Astrocyte of the spinal cord (primary cell): ENCODE measurements around the gene AK9.
A peak's percentile ranks its signal among the peaks of the same experiment; 100 is the strongest.
"Not testable (repeated sequence)": the region's sequence is repeated elsewhere in the genome, so short reads cannot be mapped to it uniquely, and the experiment has no call there.

Source experiments
- DNase-seq: peaks from one replicate; pipeline ENCODE4 v3.0.0; 2011; ENCODE audit warnings: low read depth, low spot score
- H3K4me3 ChIP-seq: 2 replicates; pipeline ENCODE4 v1.5.1; 2011; ENCODE audit warnings: low read depth, mild to moderate bottlenecking, low read length, moderate library complexity
- in situ Hi-C: cut with HindIII; loops from 2 replicates; pipeline ENCODE4 v1.10.0; 2017; ENCODE audit warnings: low sequenced_read_pairs
- TF ChIP-seq, protein P1 (sequence below): IDR thresholded peaks from 2 replicates; pipeline ENCODE4 v1.5.1; 2012; ENCODE audit warnings: low read depth, mild to moderate bottlenecking, low read length, inconsistent platforms

AK9 gene

DNA sequence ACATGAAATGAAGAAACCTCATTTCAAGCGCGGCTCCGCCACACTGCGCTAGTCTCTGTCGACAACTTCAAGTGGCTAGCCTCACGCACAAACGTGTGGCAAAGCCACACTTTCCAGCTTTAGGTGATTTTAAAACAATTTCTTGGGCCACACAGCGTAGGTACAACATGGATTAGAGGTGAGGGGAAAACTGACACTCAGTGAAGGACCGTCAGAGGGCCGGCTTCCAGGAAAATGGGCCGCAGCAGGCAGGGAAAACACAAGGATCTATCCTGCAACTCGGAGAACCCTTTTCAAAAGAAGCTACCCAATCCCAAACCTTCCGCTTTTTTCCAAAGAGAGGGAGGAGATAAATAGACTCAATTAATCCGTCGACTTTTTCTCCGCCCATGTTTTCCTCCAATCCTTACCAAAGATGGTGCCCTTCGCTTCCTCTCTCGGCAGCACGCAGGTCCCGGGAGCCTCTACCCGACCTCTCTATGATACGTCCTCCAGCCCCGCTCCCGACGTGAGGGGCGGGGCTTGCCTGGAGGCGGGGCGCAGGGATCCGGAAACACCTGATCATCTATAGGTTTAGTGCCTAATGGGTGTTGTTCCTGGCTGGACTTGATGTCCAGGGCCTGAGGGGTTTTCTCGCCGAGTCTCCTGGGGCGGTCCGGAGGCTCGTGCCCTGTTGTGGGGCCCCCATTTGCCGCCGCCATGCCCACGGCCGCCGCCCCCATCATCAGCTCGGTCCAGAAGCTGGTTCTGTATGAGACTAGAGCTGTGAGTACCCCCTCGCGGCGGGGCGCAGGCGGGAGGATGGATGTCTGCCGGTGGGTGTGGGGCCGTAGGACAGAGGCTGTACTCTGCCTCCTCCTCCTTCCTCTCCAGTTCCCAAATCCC lies at the start of gene AK9, which contains the start of gene FIG4:
TSS of gene AK9 (minus strand) at position 466 of the 885 bp plus-strand sequence. CDS start 15,457 bp downstream, outside the sequence.
TSS of gene FIG4 (plus strand) at position 560 of the 885 bp plus-strand sequence. CDS start at position 700, 140 bp downstream.
- in situ Hi-C loops: no loop called here
- peak; percentile 93 for DNase-seq
- TF ChIP-seq, protein P1, sequence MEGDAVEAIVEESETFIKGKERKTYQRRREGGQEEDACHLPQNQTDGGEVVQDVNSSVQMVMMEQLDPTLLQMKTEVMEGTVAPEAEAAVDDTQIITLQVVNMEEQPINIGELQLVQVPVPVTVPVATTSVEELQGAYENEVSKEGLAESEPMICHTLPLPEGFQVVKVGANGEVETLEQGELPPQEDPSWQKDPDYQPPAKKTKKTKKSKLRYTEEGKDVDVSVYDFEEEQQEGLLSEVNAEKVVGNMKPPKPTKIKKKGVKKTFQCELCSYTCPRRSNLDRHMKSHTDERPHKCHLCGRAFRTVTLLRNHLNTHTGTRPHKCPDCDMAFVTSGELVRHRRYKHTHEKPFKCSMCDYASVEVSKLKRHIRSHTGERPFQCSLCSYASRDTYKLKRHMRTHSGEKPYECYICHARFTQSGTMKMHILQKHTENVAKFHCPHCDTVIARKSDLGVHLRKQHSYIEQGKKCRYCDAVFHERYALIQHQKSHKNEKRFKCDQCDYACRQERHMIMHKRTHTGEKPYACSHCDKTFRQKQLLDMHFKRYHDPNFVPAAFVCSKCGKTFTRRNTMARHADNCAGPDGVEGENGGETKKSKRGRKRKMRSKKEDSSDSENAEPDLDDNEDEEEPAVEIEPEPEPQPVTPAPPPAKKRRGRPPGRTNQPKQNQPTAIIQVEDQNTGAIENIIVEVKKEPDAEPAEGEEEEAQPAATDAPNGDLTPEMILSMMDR: peak; percentile 17
- peak within 1 kb of the TSS; percentile 83 for H3K4me3 ChIP-seq

DNA sequence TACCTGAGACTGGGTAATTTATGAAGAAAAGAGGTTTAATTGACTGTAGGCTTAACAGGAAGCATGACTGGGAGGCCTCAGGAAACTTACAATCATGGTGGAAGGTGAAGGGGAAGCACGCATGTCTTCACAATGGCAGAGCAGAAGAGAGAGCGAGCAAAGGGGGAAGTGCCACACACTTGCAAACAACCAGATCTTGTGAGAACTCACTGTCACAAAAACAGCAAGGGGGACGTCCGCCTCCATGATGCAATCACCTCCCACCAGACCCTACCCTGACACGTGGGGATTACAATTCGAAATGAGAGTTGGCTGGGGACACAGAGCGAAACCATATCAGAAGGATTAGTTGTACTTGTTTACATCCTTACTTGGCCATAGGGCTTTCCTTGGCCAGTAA lies 49.8 kb upstream of the AK9 start:
- no peak for DNase-seq
- in situ Hi-C loops: no loop called here
- H3K4me3 ChIP-seq: no peak overlapping the region
- TF ChIP-seq, protein P1: no peak

DNA sequence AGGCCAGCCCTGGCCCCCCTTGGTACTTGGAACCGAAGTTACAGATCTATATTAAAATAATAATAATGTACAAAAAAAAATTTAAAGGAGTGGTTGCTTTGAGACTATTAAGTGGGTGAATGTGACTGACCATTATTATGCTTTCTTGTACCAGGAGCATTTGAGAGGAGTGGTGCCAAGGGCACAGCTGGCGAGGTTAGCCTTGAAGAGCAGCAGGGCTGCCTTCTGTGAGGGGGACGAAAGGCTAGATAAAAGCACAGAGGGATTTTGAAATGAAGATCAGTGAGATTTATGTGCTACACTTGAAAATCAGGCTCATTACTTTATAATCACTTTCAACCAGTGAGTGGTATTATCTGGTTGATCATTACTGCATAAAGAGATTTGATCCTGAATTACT lies 48.7 kb upstream of the AK9 start:
- H3K4me3 ChIP-seq: no peak overlapping the region
- TF ChIP-seq, protein P1: no peak
- DNase-seq: no peak
- in situ Hi-C loops: no loop called here

DNA sequence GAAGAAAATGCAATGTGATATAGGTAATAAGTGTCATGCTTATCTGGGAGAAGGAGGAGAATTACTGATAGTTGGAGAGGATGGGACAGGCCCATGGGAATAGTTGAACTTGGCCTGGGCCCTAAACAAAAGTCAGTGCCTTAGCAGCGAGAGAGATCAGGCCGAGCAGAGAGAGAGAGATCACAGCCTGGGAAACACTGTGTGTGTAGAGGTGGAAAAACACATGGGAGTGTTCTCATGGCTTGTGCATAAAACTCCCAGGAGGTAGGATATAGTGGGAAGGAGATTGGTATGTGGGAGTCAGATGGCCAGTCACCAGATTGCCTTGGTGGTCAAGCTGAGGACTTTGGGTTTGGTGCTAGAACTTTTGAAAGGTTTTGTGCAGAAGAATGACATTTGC lies 47.7 kb upstream of the AK9 start:
- no peak for DNase-seq
- in situ Hi-C loops: no loop called here
- TF ChIP-seq, protein P1: no peak
- H3K4me3 ChIP-seq: no peak overlapping the region

DNA sequence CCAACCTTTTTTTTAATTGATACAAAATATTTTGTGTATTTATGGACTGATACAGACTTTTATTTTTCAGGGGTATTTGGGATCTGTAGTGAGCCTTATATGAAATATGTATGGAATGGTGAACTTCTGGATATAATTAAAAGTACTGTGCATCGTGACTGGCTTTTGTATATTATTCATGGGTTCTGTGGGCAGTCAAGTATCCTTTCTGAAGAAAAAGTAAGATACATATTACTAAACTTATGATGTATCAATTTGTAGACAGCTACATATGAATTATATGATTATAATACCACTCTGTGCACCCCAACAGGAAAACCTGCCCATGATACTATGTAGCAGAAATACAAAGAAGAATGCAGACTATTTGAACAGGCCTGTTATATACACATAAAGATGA lies 47.3 kb upstream of the AK9 start:
- no peak overlapping the region for H3K4me3 ChIP-seq
- no peak for DNase-seq
- in situ Hi-C loops: no loop called here
- TF ChIP-seq, protein P1: no peak

DNA sequence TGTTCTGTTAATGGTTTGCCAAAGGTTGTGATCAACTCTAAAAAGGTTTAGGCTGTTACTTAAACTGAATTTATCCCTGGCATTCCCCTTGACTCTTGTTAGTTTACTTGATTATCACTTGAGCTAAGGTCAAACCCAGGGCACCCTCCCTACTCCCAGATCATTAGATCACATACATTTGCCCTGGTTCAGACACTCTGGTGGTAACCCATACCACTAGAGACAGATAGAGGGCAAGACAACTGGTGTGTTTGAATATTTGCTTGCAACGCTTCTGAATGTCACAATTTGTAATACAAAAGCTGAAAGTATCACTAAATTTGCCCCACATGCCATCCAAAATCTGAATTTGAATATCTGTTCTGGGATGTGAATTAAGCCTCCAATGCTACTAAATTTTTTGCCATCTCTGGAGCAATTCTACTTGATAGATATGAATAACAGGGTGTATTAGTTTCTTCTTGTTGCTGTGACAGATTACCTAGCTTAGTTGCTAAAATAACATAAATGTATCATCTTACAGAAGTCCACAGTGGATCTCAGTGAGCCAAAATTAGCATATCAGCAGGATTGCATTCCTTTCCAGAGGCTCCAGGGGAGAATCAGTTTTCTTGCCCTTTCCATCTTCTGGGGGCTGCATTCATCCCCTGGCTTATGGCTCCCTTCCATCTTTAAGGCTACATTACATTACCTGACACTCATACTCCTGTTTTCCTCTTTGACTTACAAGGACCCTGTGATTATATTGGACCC lies 45.4 kb upstream of the AK9 start:
- no peak overlapping the region for H3K4me3 ChIP-seq
- TF ChIP-seq, protein P1: no peak
- in situ Hi-C loops: no loop called here

DNA sequence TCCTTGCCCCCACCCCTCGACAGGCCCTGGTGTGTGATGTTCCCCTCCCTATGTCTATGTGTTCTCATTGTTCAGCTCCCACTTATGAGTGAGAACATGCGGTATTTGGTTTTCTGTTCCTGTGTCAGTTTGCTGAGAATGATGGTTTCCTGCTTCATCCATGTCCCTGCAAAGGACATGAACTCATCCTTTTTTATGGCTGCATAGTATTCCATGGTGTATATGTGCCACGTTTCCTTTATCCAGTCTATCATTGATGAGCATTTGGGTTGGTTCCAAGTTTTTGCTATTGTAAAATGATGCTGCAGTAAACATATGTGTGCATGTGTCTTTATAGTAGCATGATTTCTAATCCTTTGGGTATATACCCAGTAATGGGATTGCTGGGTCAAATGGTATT lies 34.2 kb upstream of the AK9 start:
- DNase-seq, in situ Hi-C loops: not testable (repeated sequence)

More for the DNA sequence above, 45.4 kb upstream of the AK9 start:
- DNase-seq: no peak

More for the DNA sequence above, 34.2 kb upstream of the AK9 start:
- H3K4me3 ChIP-seq: not testable (repeated sequence)
